HuH-7.5 (cell line): ENCODE measurements around the gene DDAH2.
"Not testable (repeated sequence)": the region's sequence is repeated elsewhere in the genome, so short reads cannot be mapped to it uniquely, and the experiment has no call there.

ENCODE experiments used
- DNase-seq: peaks from one replicate; pipeline ENCODE4 v3.0.0; 2011; ENCODE audit warnings: low spot score

DDAH2 gene

GRCh38 chr6:31713991-31714684, 15.0 kb downstream of the DDAH2 start:
- DNase-seq, result no peak

- DNase-seq, result no peak
Measured at GRCh38 chr6:31713465-31713864, 15.6 kb downstream of the DDAH2 start.

DNA sequence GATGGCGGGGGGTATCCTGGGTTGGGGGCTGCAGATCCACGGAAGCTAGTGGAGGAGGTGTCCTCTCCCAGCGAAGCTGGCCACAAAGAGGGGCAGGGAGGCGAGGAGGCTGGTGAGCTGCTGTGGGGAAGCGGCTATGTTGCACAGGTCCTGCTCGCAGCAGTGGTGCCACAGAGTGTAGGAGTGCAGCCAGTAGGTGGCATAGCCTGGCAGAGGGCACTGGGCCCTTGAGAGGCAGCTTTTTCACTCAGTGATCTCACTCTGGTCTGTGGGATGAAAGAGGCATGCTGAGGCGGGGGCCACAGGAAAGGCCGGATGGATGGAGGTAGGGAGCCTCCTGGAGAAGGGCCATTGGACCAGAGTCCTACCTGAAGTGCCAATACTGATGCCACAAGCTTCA, 16.8 kb downstream of the DDAH2 start:
- no peak for DNase-seq

- no peak for DNase-seq
Measured at GRCh38 chr6:31711233-31711632, 17.9 kb downstream of the DDAH2 start.

- no peak for DNase-seq
Measured at GRCh38 chr6:31710523-31711219, 18.4 kb downstream of the DDAH2 start.

GRCh38 chr6:31709157-31709556, 19.9 kb downstream of the DDAH2 start:
- DNase-seq, result not testable (repeated sequence)

DNA sequence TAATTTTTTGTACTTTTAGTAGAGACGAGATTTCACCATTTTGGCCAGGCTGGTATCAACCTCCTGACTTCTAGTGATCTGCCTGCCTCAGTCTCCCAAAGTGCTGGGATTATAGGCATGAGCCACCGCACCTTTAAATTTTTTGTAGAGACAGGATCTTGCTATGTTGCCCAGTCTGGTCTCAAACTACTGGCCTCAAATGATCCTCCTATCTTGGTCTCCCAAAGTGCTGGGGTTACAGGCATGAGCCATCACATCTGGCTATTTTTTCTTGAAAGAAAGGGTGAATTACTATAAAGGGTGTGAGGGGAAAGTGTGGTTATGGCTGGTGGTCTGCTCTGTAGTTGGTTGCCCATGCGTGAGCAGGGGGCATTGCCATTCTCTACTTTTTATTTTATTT, 20.9 kb downstream of the DDAH2 start:
- DNase-seq, result no peak

DNA sequence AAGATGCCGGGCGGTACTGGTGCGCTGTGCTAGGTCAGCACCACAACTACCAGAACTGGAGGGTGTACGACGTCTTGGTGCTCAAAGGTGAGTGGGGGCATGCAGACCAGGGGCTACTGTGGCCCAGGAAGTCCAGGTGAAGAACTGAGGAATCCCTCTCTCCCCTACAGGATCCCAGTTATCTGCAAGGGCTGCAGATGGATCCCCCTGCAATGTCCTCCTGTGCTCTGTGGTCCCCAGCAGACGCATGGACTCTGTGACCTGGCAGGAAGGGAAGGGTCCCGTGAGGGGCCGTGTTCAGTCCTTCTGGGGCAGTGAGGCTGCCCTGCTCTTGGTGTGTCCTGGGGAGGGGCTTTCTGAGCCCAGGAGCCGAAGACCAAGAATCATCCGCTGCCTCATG, 21.4 kb downstream of the DDAH2 start:
- no peak for DNase-seq

GRCh38 chr6:31706599-31706998, 22.5 kb downstream of the DDAH2 start, which contains the start of gene LY6G6F:
Gene LY6G6F (plus strand): TSS chr6:31706866. CDS start chr6:31706907, 41 bp downstream.
- DNase-seq, result no peak

DNA sequence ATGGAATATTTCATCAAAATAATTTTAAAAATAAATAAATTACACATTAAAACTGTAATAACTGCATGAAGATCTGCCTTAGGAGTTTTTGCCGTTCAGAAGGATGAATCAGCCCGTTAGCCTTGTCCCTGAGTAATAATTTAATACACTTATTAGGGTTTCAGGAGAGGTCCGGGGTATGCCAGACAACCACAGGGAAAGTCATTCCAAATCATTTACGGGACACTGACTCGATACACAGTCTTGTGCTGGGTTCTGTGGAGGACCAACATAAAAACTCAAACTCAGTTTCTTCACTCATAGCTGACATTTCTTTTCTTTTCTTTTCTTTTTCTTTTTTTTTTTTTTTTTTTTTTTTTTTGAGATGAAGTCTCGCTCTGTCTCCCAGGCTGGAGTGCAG, 23.2 kb downstream of the DDAH2 start:
- no peak for DNase-seq

DNA sequence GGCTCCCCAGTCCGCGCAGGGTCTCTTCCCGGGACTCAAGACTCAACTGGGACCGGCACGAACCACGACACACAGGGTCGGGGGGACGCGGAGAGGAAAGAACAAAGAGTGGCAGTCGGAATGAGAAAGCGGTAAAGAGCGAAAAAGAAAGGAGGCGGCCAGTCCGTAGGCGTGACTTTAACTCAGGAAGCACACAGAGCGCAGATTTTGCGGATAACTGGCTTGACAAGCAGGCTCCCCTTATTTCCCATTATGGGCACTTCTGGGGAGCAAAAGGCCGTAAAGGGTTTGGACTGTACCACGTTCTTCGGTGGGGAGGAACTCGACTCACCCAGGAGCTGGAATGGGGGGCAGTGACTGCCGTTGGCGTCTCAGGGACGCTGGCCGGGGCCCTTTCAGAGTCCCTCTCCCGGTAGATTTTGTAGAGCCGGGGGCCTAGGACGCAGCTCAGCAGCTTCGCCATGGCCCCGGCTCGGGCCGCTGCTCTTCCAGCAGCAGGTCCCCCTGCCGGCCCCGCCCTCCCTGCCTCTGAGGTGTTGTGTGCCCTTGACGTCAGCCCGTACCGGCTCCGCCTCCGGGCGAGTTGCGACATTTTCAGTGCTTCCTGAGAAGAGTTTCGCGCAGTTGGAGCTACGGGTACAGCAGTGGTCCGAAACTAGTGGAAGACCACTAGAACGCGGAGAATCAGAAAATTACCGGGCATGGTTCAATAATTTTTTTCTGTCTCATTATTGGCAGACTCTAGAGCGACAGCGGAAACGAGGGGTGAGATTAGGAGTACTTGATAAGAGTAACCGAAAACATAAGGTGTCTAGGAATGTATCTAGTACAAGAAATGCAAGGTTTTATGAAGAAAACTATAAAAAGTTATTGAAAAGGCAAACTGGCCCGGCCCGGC, 26.0 kb downstream of the DDAH2 start, which contains the start of gene ABHD16A:
Gene ABHD16A, minus strand, starts transcription at position 506 of the 898 bp plus-strand sequence. Its CDS starts 43 bp downstream, at position 463.
- DNase-seq, result peak; percentile 87

DNA sequence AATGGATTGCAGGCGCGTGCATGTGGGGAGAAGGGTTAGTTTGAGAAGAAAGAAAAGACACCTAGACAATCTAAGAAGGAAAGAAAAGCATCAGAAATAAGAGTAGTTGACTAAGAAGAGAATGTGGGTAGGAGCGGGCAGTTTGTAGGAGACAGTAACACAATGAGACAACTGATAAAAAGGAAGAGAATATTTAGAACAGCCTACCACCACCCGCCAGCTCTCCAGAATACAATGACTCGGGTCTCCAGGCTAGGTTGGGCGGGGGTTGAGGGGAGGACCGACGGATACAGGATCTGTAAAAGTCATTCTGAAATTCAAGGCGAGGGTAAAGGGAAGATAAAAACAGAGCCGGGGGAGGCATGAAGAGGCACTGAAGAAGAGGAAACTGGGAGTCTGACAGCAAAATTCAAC, 26.7 kb downstream of the DDAH2 start:
- DNase-seq, result no peak

DNA sequence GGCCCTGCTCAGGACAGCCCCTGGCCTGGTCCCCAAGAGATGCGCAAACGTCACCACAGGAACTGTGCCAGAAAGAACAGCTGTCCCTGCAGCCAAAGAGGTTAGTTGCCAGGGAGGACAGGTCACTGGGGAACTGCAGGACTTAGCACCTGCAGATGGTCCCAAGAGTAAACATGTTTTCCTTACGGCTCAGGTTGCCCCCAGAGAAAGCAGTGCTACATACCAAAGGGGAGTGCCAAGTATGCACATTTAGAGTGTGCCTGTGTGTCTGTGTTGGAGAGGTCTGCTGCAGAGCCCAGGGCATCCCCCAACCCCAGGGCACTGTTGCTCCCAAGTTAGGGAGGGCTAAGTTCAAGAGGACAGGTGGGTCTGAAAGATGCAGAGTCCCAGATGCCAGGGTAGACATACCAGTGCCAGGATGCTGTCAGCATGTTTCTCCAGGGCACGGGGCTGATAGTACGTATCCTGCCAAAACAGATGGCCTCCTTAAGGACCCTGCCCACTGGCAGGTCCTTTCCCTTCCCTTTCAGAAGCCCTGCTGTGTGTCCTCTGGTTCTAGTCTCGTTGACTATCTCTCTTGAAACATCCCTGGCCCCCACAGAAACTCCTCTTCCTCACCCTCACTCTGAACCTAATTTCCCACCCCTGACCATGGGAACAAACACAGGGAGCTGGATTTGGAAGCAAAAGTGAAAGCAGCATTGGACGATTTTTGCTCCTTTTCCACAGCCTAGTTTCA, 27.3 kb downstream of the DDAH2 start:
- no peak for DNase-seq

- DNase-seq, result no peak
Measured at GRCh38 chr6:31700740-31701401, 28.2 kb downstream of the DDAH2 start.

- DNase-seq, result no peak
Measured at GRCh38 chr6:31697555-31697954, 31.5 kb downstream of the DDAH2 start.

GRCh38 chr6:31693535-31693934, 35.6 kb downstream of the DDAH2 start:
- no peak for DNase-seq

DNA sequence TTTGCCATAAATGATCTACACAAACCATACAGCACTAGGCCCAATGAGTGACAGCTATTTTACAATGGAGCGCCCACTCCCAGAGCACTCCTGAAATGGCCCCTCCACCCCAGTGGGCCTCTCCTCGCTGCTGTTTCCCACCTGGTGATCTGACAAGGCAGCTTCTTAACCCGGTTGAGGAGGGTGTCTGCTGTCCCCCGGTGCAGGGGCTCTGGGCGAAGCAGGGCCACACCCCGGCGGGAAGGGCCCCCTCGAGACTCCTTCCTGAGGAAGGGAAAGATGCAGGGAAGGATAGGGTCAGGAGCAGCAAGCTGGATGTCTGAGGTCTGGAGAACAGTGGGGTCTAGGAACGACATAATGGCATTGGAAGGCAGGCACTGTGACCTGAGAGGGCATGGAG, 36.2 kb downstream of the DDAH2 start:
- no peak for DNase-seq

DNA sequence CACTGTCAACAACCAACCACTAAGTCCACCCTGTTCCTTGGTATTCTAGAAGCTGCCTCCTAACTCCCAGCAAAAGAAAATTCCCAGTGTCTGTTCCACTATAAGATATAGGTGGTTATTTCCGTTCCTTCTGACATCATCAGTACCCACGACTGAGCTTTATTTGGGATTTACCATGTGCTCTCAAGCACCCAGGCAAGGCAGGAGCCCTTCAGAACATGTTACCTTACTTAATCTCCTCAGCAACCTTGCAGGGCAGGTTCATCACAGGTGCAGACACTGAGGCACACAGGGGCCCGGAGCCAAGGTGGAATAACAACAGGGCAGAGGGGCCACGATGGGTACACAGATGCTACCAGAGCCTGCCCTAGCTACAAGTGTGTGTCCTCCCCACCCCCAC, 36.7 kb downstream of the DDAH2 start:
- DNase-seq, result no peak

GRCh38 chr6:31691564-31692108, 37.5 kb downstream of the DDAH2 start:
- DNase-seq, result no peak

DNA sequence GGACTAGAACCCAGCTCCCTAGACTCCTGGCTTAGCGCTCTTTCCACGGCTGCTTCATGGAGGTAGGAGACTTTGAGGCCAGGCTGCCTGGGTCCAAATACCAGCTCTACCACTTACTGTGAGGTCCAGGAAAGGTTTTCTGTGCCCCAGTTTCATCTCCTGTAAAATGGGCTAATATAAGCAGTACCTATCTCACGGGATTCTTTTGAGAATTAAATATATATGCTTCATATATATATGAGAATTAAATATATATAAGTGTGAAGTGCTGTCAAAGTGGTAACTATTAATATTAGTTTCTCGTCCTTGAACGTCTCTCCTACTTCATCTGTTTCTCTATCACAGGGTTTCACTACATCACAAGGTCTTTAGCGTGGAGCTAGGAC, 38.0 kb downstream of the DDAH2 start:
- DNase-seq, result no peak
